Retinal pigment epithelial cell (primary cell): Measurements from ENCODE around the gene RGS10.
A peak's percentile ranks its signal among the peaks of the same experiment; 100 is the strongest.
"Not testable (repeated sequence)": the region's sequence is repeated elsewhere in the genome, so short reads cannot be mapped to it uniquely, and the experiment has no call there.

ENCODE experiments used
- DNase-seq: peaks from one replicate; pipeline ENCODE4 v3.0.0-alpha.2; 2010; ENCODE audit warnings: low read depth
- H3K4me3 ChIP-seq: 2 replicates; pipeline ENCODE4 v1.5.1; 2011; ENCODE audit warnings: mild to moderate bottlenecking, low read length, control low read depth, moderate library complexity
- TF ChIP-seq, protein P1 (sequence below): conservative IDR thresholded peaks from 2 replicates; pipeline ENCODE4 v1.5.1; 2011; ENCODE audit warnings: low read depth, low read length, control low read depth, inconsistent platforms

Gene RGS10

DNA sequence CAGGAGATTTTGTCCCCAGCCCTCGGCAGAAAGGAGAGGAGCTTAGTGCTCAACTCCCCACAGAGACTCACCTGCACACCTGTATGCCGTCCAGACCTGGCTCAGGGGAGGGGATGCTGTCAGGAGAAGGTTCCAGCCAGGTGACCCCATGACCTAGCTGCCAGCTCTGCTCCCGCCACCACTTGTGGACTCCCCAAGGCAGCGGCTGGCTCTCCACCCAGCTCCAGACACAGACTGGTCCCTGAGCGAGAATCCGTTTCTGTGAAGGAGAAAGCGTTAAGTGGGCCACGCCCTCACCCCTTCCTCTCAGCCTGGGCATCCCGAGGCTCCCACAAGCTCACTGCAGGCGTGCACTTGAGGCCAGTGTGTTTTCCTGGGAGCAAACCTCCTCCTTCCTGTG lies 76.4 kb downstream of the RGS10 start:
- no peak for DNase-seq
- TF ChIP-seq, protein P1, sequence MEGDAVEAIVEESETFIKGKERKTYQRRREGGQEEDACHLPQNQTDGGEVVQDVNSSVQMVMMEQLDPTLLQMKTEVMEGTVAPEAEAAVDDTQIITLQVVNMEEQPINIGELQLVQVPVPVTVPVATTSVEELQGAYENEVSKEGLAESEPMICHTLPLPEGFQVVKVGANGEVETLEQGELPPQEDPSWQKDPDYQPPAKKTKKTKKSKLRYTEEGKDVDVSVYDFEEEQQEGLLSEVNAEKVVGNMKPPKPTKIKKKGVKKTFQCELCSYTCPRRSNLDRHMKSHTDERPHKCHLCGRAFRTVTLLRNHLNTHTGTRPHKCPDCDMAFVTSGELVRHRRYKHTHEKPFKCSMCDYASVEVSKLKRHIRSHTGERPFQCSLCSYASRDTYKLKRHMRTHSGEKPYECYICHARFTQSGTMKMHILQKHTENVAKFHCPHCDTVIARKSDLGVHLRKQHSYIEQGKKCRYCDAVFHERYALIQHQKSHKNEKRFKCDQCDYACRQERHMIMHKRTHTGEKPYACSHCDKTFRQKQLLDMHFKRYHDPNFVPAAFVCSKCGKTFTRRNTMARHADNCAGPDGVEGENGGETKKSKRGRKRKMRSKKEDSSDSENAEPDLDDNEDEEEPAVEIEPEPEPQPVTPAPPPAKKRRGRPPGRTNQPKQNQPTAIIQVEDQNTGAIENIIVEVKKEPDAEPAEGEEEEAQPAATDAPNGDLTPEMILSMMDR: no peak
- no peak overlapping the region for H3K4me3 ChIP-seq

DNA sequence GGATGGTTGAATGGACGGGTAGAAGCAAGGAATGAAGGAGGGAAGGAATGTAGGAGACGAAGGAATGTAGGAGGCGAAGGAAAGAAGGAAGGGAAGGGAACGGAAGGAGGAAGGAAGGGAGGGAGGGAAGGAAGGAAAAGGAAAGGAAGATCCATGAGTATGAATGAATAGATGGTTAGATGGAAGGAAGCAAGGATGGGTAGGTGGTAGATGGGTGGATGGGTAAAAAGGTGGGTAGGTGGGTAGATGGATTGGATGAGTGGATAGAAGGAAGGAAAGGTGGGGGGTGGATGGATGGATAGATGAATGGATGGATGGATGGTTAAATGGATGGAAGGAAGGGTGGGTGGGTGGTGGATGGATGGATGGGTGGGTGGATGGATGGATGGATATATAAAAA lies 77.4 kb downstream of the RGS10 start:
- TF ChIP-seq, protein P1: no peak
- no peak for DNase-seq
- H3K4me3 ChIP-seq: no peak overlapping the region

DNA sequence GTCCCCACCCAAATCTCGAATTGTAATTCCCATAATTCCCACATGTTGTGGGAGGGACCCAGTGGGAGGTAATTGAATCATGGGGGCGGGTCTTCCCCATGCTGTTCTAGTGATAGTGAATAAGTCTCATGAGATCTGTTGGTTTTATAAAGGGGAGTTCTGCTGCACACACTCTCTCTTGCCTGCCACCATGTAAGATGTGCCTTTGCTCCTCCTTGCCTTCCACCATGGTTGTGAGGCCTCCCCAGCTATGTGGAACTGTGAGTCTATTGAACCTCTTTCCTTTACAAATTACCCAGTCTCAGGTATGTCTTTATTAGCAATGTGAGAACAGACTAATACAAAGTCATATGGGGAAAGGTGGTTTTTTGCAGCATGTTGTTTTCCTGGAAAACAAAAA lies 79.3 kb downstream of the RGS10 start:
- not testable (repeated sequence) for DNase-seq, H3K4me3 ChIP-seq

DNA sequence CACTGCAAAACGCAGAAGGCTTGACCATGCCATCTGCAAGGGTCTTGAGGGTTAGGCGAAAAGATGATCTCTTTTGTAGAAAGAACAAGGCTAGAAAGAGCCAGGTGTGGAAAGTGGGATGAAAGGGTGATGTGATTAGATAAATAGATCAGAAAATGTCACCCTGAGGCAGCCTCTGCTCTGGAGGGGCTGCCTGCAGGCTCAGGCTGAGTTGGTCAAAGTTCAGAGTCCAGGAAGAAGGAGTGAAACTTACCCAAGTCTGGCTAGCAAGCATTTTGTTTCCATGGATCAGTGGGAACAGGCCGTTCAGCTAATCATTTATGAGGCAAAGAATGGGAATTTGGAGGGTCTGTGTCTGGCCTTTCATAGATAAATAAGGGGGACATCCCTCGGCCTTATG lies 79.7 kb downstream of the RGS10 start:
- no peak overlapping the region for H3K4me3 ChIP-seq
- no peak for DNase-seq
- TF ChIP-seq, protein P1: no peak

DNA sequence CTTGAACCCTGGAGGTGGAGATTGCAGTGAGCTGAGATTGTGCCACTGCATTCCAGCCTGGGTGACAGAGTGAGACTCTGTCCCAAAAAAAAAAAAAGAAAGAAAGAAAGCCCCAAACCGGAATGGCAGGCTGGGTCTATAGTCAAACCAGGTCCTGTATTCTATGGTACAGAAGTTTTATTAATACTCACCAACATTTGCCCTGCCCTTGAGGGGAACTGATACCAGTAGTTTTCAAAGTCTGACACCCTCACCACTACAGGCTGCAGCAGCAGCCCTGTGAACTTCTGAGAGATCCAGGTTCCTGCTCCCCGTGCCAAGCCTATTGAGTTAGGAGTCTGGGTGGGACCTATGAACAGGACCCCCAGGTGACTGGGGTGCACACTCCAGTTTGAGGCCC lies 80.6 kb downstream of the RGS10 start:
- TF ChIP-seq, protein P1: no peak
- H3K4me3 ChIP-seq: no peak overlapping the region
- DNase-seq: no peak

DNA sequence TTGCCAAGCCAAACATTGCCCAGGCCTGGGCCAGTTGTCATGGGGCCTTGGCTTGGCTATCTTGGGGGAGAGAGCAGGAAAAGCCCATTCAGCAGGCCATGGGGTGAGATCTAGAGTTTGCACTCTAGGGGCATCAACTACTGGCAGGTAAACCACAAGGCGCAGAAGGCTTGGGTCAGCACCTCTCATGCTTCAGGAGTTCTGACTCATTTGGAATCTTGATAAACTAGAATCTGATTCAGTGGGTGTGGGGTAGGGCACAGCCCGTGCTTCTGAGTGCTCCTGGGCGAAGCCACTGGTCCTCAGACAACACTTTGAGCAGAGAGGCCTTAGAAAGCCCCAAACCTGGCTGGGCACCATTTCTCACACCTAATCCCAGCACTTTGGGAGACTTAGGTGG lies 81.1 kb downstream of the RGS10 start:
- H3K4me3 ChIP-seq: no peak overlapping the region
- TF ChIP-seq, protein P1: no peak
- peak; percentile 4 for DNase-seq

DNA sequence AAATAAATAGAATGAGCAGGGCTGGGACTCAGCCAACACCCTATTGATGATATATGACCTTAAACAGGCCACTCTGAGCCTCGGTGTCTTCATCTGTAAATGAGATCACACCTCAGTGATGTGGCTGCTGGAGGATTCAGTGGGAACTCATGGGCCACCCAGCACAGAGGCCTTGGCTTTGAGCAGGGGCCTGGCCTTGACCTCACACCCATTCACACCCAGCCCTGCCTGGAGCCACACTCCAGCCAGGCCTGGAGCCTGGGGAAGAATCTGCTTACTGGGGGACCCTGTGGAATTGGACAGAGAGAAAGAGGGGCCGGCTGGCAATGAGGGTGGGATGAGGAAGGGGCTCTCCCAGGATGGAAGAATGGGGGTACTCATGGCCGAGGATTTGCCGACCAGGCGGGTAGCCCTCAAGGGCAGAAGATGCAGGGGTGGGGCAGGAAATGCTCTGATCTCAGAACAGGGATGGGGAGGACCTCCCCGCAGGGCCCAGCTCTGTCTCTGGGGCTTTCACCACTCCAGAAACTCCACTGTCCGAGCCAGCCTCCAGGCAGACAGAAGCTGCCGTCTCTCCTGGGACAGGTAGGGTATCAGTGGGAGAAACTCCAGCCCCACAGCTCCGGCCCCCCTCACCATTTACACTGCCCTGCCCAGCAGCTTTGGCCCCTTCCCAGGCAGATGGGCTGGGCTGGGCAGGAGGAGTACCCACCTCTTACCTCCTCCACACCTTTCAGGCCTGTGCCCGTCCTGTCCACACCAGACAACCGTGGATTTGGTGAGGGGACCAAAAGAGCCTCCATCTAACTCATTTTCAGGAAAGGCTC lies 81.9 kb downstream of the RGS10 start:
- no peak for DNase-seq
- no peak overlapping the region for H3K4me3 ChIP-seq

More for the DNA sequence above, 81.9 kb downstream of the RGS10 start:
- TF ChIP-seq, protein P1: no peak
